Neural cell (in vitro differentiated cells): ENCODE measurements around the gene SPATA22. TPM values are rescaled to one million over a fixed set of nuclear protein-coding genes. Genes with fewer than 3 reads are reported as not detected.
"Not testable (repeated sequence)": the region's sequence is repeated elsewhere in the genome, so short reads cannot be mapped to it uniquely, and the experiment has no call there.

Experiments used
- H2AFZ ChIP-seq: fragments of 200-600, 300-800 bp; sonication (generic), shearing (Covaris generic); 2 replicates; pipeline ENCODE4 v1.6.0; 2014; ENCODE audit warnings: low read depth, mild to moderate bottlenecking, antibody characterized with exemption, low read length, moderate library complexity
- H3F3A ChIP-seq: fragments of 200-600 bp; shearing (Covaris generic); 2 replicates; pipeline ENCODE4 v1.6.1; 2016; ENCODE audit warnings: mild to moderate bottlenecking, moderate library complexity, mixed read lengths, antibody characterized with exemption, low read length; ENCODE audit not compliant: insufficient read depth, poor library complexity, severe bottlenecking
- H3K27ac ChIP-seq: fragments of 200-600, 300-800 bp; sonication (generic), shearing (Covaris generic); 2 replicates; pipeline ENCODE4 v1.5.1; 2014; ENCODE audit warnings: mild to moderate bottlenecking, low read length, moderate library complexity
- H3K27me3 ChIP-seq: fragments of 300-800, 200-600 bp; sonication (generic), shearing (Covaris generic); 2 replicates; pipeline ENCODE4 v1.6.0; 2014; ENCODE audit warnings: mild to moderate bottlenecking, low read depth, low read length, moderate library complexity; ENCODE audit not compliant: insufficient read depth
- H3K36me3 ChIP-seq: fragments of 300-800, 200-600 bp; sonication (generic), shearing (Covaris generic); 2 replicates; pipeline ENCODE4 v1.5.1; 2014; ENCODE audit warnings: mild to moderate bottlenecking, antibody characterized with exemption, low read length, moderate library complexity; ENCODE audit not compliant: insufficient read depth
- H3K4me2 ChIP-seq: fragments of 300-800, 200-600 bp; sonication (generic), shearing (Covaris generic); 2 replicates; pipeline ENCODE4 v1.6.0; 2014; ENCODE audit warnings: mild to moderate bottlenecking, low read length
- H3K4me3 ChIP-seq: fragments of 300-800, 200-600 bp; sonication (generic), shearing (Covaris generic); 2 replicates; pipeline ENCODE4 v1.5.1; 2014; ENCODE audit warnings: mild to moderate bottlenecking, low read length, moderate library complexity
- H3K79me2 ChIP-seq: fragments of 200-600 bp; shearing (Covaris generic); replicated peaks from 2 replicates; pipeline ENCODE4 v1.6.0; 2014; ENCODE audit warnings: mild to moderate bottlenecking, low read length, moderate library complexity; ENCODE audit not compliant: insufficient read depth
- H3K9ac ChIP-seq: fragments of 300-800, 200-600 bp; sonication (generic), shearing (Covaris generic); 2 replicates; pipeline ENCODE4 v1.6.1; 2016; ENCODE audit warnings: mild to moderate bottlenecking, low read length, mixed read lengths
- H3K9me2 ChIP-seq: fragments of 200-600 bp; shearing (Covaris generic); 2 replicates; pipeline ENCODE4 v1.6.1; 2016; ENCODE audit warnings: mild to moderate bottlenecking, low read length, mixed read lengths; ENCODE audit not compliant: insufficient read depth
- H3K9me3 ChIP-seq: fragments of 200-600, 300-800 bp; sonication (generic), shearing (Covaris generic); 2 replicates; pipeline ENCODE4 v1.6.1; 2016; ENCODE audit warnings: mild to moderate bottlenecking, mixed run types, low read length, moderate library complexity, mixed read lengths
- H4K20me1 ChIP-seq: fragments of 200-600 bp; shearing (Covaris generic); 2 replicates; pipeline ENCODE4 v1.6.1; 2016; ENCODE audit warnings: mild to moderate bottlenecking, mixed run types; ENCODE audit not compliant: insufficient read depth
- CTCF ChIP-seq: fragments of 450-650 bp; IDR thresholded peaks from 2 replicates; pipeline ENCODE4 v1.5.1; 2014; ENCODE audit warnings: antibody characterized with exemption, mild to moderate bottlenecking, moderate library complexity; ENCODE audit not compliant: poor library complexity, severe bottlenecking
- EP300 ChIP-seq: fragments of 450-650 bp; conservative IDR thresholded peaks from 2 replicates; pipeline ENCODE4 v1.6.1; 2014; ENCODE audit warnings: antibody characterized with exemption, mild to moderate bottlenecking, moderate library complexity; ENCODE audit not compliant: poor library complexity, severe bottlenecking
- EZH2 ChIP-seq: fragments of 200-600, 300-800 bp; shearing (Covaris generic), sonication (generic); IDR thresholded peaks from 2 replicates; pipeline ENCODE4 v1.6.1; 2014; ENCODE audit warnings: antibody characterized with exemption, low read length, borderline replicate concordance, mild to moderate bottlenecking; ENCODE audit not compliant: insufficient read depth, poor library complexity, severe bottlenecking
- MXI1 ChIP-seq: fragments of 450-650 bp; conservative IDR thresholded peaks from 2 replicates; pipeline ENCODE4 v1.6.1; 2014; ENCODE audit warnings: antibody characterized with exemption, mild to moderate bottlenecking; ENCODE audit not compliant: poor library complexity, severe bottlenecking
- POLR2AphosphoS5 ChIP-seq: IDR thresholded peaks from 2 replicates; pipeline ENCODE4 v1.6.1; 2012
- RAD21 ChIP-seq: fragments of 450-650 bp; conservative IDR thresholded peaks from 2 replicates; pipeline ENCODE4 v1.6.1; 2014; ENCODE audit warnings: antibody characterized with exemption, mild to moderate bottlenecking, moderate library complexity
- REST ChIP-seq: IDR thresholded peaks from 2 replicates; pipeline ENCODE4 v1.6.1; 2012; ENCODE audit warnings: borderline replicate concordance
- SMC3 ChIP-seq: fragments of 450-650 bp; conservative IDR thresholded peaks from 2 replicates; pipeline ENCODE4 v1.6.1; 2014; ENCODE audit warnings: antibody characterized with exemption, mild to moderate bottlenecking, moderate library complexity; ENCODE audit not compliant: poor library complexity
- TAF1 ChIP-seq: IDR thresholded peaks from 2 replicates; pipeline ENCODE4 v1.6.1; 2012; ENCODE audit warnings: low read depth
- polyA plus RNA-seq: library from polyadenylated mRNA; depleted of rRNA; stranded (reverse); fragments of >200 nt; gene quantifications from 2 replicates; pipeline ENCODE4 v1.2.3, GENCODE V29; 2014

Gene SPATA22
- polyA plus RNA-seq, 1 donor from 2014 or later, result not detected

- Histone ChIP-seq H3K79me2 (no peaks in the 10 kb centered on the region), H3K9me3 (no peaks in the 10 kb centered on the region), H3F3A (no peaks in the 10 kb centered on the region), H3K36me3 (no peaks in the 10 kb centered on the region), H3K4me3 (no peak overlapping the region), H3K27me3 (no peaks in the 10 kb centered on the region), H3K9ac (no peak overlapping the region), H3K27ac (no peak overlapping the region), H3K9me2 (no peaks in the 10 kb centered on the region), H3K4me2 (no peak overlapping the region), H4K20me1 (no peaks in the 10 kb centered on the region), H2AFZ (no peak overlapping the region)
- TF ChIP-seq SMC3 (no peak), MXI1 (no peak), REST (no peak), RAD21 (no peak), POLR2AphosphoS5 (no peak), EP300 (no peak), CTCF (no peak), TAF1 (no peak), EZH2 (no peak)
Measured at GRCh38 chr17:3400055-3400454, 71.6 kb downstream of the SPATA22 start.

- no peak within 1 kb of the TSS for H3K4me3 ChIP-seq
- TF ChIP-seq EZH2 (no peak), TAF1 (no peak), RAD21 (no peak), POLR2AphosphoS5 (no peak), SMC3 (no peak), CTCF (no peak), EP300 (no peak), REST (no peak), MXI1 (no peak)
- H3K9ac ChIP-seq, result no peak within 1 kb of the TSS
- no peak within 1 kb of the TSS for H3K27ac ChIP-seq
- H3F3A ChIP-seq, result no peaks in the 10 kb centered on the region
- H3K9me2 ChIP-seq, result no peaks in the 10 kb centered on the region
- no peaks in the 10 kb centered on the region for H4K20me1 ChIP-seq
- H2AFZ ChIP-seq, result no peak within 1 kb of the TSS
- no peak within 1 kb of the TSS for H3K4me2 ChIP-seq
- H3K36me3 ChIP-seq, result no peaks in the 10 kb centered on the region
- no peaks in the 10 kb centered on the region for H3K27me3 ChIP-seq
- no peaks in the 10 kb centered on the region for H3K79me2 ChIP-seq
- no peaks in the 10 kb centered on the region for H3K9me3 ChIP-seq
Measured at GRCh38 chr17:3398310-3398709, 73.3 kb downstream of the SPATA22 start, which contains the start of gene OR1E1. Gene OR1E1 (minus strand): TSS chr17:3398410. CDS start chr17:3398410, 0 bp downstream.

GRCh38 chr17:3397801-3398200 lies 73.8 kb downstream of the SPATA22 start:
- H3K27me3 ChIP-seq, result not testable (repeated sequence)

More at GRCh38 chr17:3397801-3398200, 73.8 kb downstream of the SPATA22 start:
- not testable (repeated sequence) for H3K79me2 ChIP-seq, H4K20me1 ChIP-seq, H3K9me3 ChIP-seq, H2AFZ ChIP-seq, H3K9ac ChIP-seq, H3K4me2 ChIP-seq, H3K4me3 ChIP-seq, H3K27ac ChIP-seq, H3K9me2 ChIP-seq, H3F3A ChIP-seq, H3K36me3 ChIP-seq
